Endothelial cell of umbilical vein (primary cell): Measurements from ENCODE around the gene SEC16B. TPM values are rescaled to one million over a fixed set of nuclear protein-coding genes. Genes with fewer than 3 reads are reported as not detected.

Source experiments
- BruUV-seq: library from RNA; stranded (reverse); fragments of 400-500 nt; replicated peaks from 2 replicates; lab custom pipeline; 2021; lab: Mats Ljungman, UMichigan
- CTCF ChIA-PET: fragments of 300-600, 350-600 bp; sonication (Branson Sonifier 250); formaldehyde crosslinking; loops from one replicate; lab custom pipeline; 2021; ENCODE audit warnings: antibody characterized with exemption, inconsistent platforms; lab: Charles Lee
- POLR2A ChIA-PET: fragments of 300-600, 350-600 bp; sonication (Branson Sonifier 250); formaldehyde crosslinking; loops from one replicate; lab custom pipeline; 2021; ENCODE audit warnings: antibody characterized with exemption, inconsistent platforms; lab: Charles Lee
- DNase-seq: peaks from one replicate; pipeline ENCODE4 v3.0.0-alpha.2; 2011; ENCODE audit warnings: low read depth, low spot score
- FAIRE-seq: peaks from 2 replicates; lab custom pipeline; 2011; peaks lifted over from hg19 to GRCh38; lab: Jason Lieb, UNC
- H2AFZ ChIP-seq: 2 replicates; pipeline ENCODE4 v1.6.0; 2012; ENCODE audit warnings: low read depth, low read length, control low read depth, inconsistent platforms
- H3K27ac ChIP-seq: 2 replicates; pipeline ENCODE4 v1.5.1; 2011; ENCODE audit warnings: low read depth, mild to moderate bottlenecking, control low read depth, low read length, moderate library complexity; ENCODE audit not compliant: insufficient read depth
- H3K27me3 ChIP-seq, 2 experiments: 2 replicates each; pipeline versions ENCODE4 v1.6.0 to v1.6.1; 2011; ENCODE audit warnings: low read length in 2 of 2, mixed read lengths in 1 of 2; ENCODE audit not compliant: control insufficient read depth in 2 of 2, insufficient read depth in 2 of 2
- H3K36me3 ChIP-seq, 2 experiments: 2 replicates in 1 of 2; 3 replicates in 1 of 2; pipeline ENCODE4 v1.5.1; 2011; ENCODE audit warnings: low read length in 2 of 2, mild to moderate bottlenecking in 1 of 2, moderate library complexity in 1 of 2; ENCODE audit not compliant: control insufficient read depth in 2 of 2, insufficient read depth in 2 of 2; ENCODE audit errors: extremely low read depth in 1 of 2
- H3K4me1 ChIP-seq: 3 replicates; pipeline ENCODE4 v1.5.1; 2011; ENCODE audit warnings: mild to moderate bottlenecking, low read length; ENCODE audit not compliant: control insufficient read depth, insufficient read depth; ENCODE audit errors: extremely low read depth
- H3K4me2 ChIP-seq: 2 replicates; pipeline ENCODE4 v1.6.1; 2011; ENCODE audit warnings: low read length, control low read depth, mixed read lengths; ENCODE audit not compliant: insufficient read depth
- H3K4me3 ChIP-seq, 3 experiments: fragments of 200-600 bp in 1 of 3; sonication (generic), shearing (Covaris generic) in 1 of 3; replicated peaks in 1 of 3; 2 replicates each; pipeline ENCODE4 v1.5.1; 2011 to 2016; ENCODE audit warnings: control low read depth in 3 of 3, low read length in 3 of 3, mild to moderate bottlenecking in 2 of 3, inconsistent platforms in 1 of 3, low read depth in 1 of 3, moderate library complexity in 1 of 3; ENCODE audit not compliant: insufficient read depth in 1 of 3
- H3K79me2 ChIP-seq: 2 replicates; pipeline ENCODE4 v1.6.0; 2012; ENCODE audit warnings: low read length, inconsistent platforms; ENCODE audit not compliant: control insufficient read depth, insufficient read depth
- H3K9ac ChIP-seq: replicated peaks from 2 replicates; pipeline ENCODE3; 2011; ENCODE audit warnings: low read length, control low read depth; ENCODE audit not compliant: insufficient read depth; ENCODE audit errors: extremely low read depth
- H3K9me1 ChIP-seq: replicated peaks from 3 replicates; pipeline ENCODE4 v1.6.0; 2011; ENCODE audit warnings: mild to moderate bottlenecking, low read length; ENCODE audit not compliant: control insufficient read depth, insufficient read depth; ENCODE audit errors: extremely low read depth
- H3K9me3 ChIP-seq: replicated peaks from 2 replicates; pipeline ENCODE4 v1.5.1; 2012; ENCODE audit warnings: low read length, inconsistent platforms; ENCODE audit not compliant: control insufficient read depth, insufficient read depth
- H4K20me1 ChIP-seq: replicated peaks from 2 replicates; pipeline ENCODE3; 2011; ENCODE audit warnings: mild to moderate bottlenecking, low read length; ENCODE audit not compliant: control insufficient read depth, insufficient read depth; ENCODE audit errors: extremely low read depth
- CTCF ChIP-seq, 2 donors: IDR thresholded peaks; 1 replicate in 1 of 2; 2 replicates in 1 of 2; pipeline ENCODE4 v1.5.1; 2011; ENCODE audit warnings: low read length in 2 of 2, mild to moderate bottlenecking in 2 of 2, moderate library complexity in 2 of 2, control low read depth in 1 of 2, inconsistent platforms in 1 of 2, low read depth in 1 of 2; ENCODE audit not compliant: insufficient read depth in 1 of 2; ENCODE audit errors: extremely low read depth in 1 of 2
- EZH2 ChIP-seq: IDR thresholded peaks from 2 replicates; pipeline ENCODE4 v1.6.1; 2012; ENCODE audit warnings: borderline replicate concordance, low read depth, mild to moderate bottlenecking, moderate library complexity, low read length, inconsistent platforms; ENCODE audit not compliant: severe bottlenecking
- FOS ChIP-seq: IDR thresholded peaks from 2 replicates; pipeline ENCODE4 v1.6.1; 2011; ENCODE audit warnings: mild to moderate bottlenecking, low read length, moderate library complexity, borderline replicate concordance; ENCODE audit not compliant: insufficient read depth
- GATA2 ChIP-seq: IDR thresholded peaks from 2 replicates; pipeline ENCODE4 v1.7.0; 2011; ENCODE audit warnings: low read depth, mild to moderate bottlenecking, moderate library complexity, mixed read lengths, low read length; ENCODE audit not compliant: insufficient read length, insufficient read depth
- JUN ChIP-seq: IDR thresholded peaks from 2 replicates; pipeline ENCODE4 v1.6.1; 2011; ENCODE audit warnings: borderline replicate concordance, low read depth; ENCODE audit not compliant: insufficient read length, insufficient read depth
- MAX ChIP-seq: IDR thresholded peaks from 2 replicates; pipeline ENCODE4 v1.6.1; 2011; ENCODE audit not compliant: insufficient read depth, insufficient read length
- MYC ChIP-seq: IDR thresholded peaks from one replicate; pipeline ENCODE4 v1.6.1; 2011; ENCODE audit warnings: mild to moderate bottlenecking, low read depth, low read length
- POLR2A ChIP-seq: IDR thresholded peaks from 2 replicates; pipeline ENCODE4 v1.6.1; 2012; ENCODE audit warnings: low read depth, mild to moderate bottlenecking, control low read depth, low read length
- POLR2AphosphoS5 ChIP-seq: IDR thresholded peaks from 2 replicates; pipeline ENCODE4 v1.6.1; 2012; ENCODE audit warnings: low read depth, mild to moderate bottlenecking, control low read depth, low read length, moderate library complexity; ENCODE audit not compliant: insufficient read depth
- dilution Hi-C: fragments of 300-500 bp; cut with MboI; formaldehyde crosslinking; loops from one replicate; pipeline ENCODE4 v1.15.0; 2019; ENCODE audit warnings: low sequenced_read_pairs; ENCODE audit not compliant: extremely low pct_ligation_motif_present
- intact Hi-C: fragments of 100-400 bp; cut with micrococcal nuclease; formaldehyde crosslinking; loops from one replicate; pipeline ENCODE4 v1.10.0; 2022
- polyA plus RNA-seq, 4 experiments: library from polyadenylated mRNA; depleted of rRNA in 3 of 4; stranded (reverse) in 3 of 4; unstranded in 1 of 4; fragments of >200 nt; gene quantifications; 2 replicates each; pipeline versions ENCODE4 v1.2.1 to v1.2.3, GENCODE V29; 2011 to 2012; ENCODE audit warnings: missing spikeins in 1 of 4
- total RNA-seq: library from RNA; stranded (reverse); gene quantifications from 2 replicates; pipeline ENCODE4 v1.2.3, GENCODE V29; 2021

The SEC16B gene
- total and polyA plus RNA-seq, 2 donors (not counting 3 experiments of a cell fraction or from before 2014, with no cell fraction given), result 0.44 to 0.58 TPM

- Histone ChIP-seq H3K27me3 (no peaks in the 10 kb centered on the region), H3K4me3 (no peak overlapping the region), H3K4me2 (no peak overlapping the region), H3K9me3 (no peaks in the 10 kb centered on the region), H3K9ac (no peak overlapping the region), H3K79me2 (no peaks in the 10 kb centered on the region), H3K9me1 (no peaks in the 10 kb centered on the region), H2AFZ (no peak overlapping the region), H4K20me1 (no peaks in the 10 kb centered on the region), H3K36me3 (no peaks in the 10 kb centered on the region), H3K27ac (no peak overlapping the region), H3K4me1 (no peaks in the 10 kb centered on the region)
- FAIRE-seq, result no peak
- ChIA-PET POLR2A (no interaction called here), CTCF (interaction anchor here (0.9 to 1.4 kb wide), 3 partner anchors 9 to 1000 kb away, joined by 3 to 4 read pairs (median 3); no protein-coding TSS in a partner anchor)
- DNase-seq, result no peak
- TF ChIP-seq CTCF (IDR thresholded peaks at IDR 0.05; ENCODE audit: extremely low read depth in 1 of 2, insufficient read depth in 1 of 2, low read depth in 1 of 2, low read length in 2 of 2), result no peak
- dilution Hi-C loops (no loop called here), intact Hi-C loops (no loop called here)
- no TSS peak for BruUV-seq
These were observed 71.7 kb downstream of the SEC16B start for GRCh38 chr1:177897998-177898654.

- POLR2A ChIA-PET, result no interaction called here
- Histone ChIP-seq H3K9ac (no peak overlapping the region), H3K4me1 (no peaks in the 10 kb centered on the region), H3K9me3 (no peaks in the 10 kb centered on the region), H4K20me1 (no peaks in the 10 kb centered on the region), H3K4me3 (no peak overlapping the region), H3K4me2 (no peak overlapping the region), H3K36me3 (no peaks in the 10 kb centered on the region), H3K27ac (no peak overlapping the region), H3K27me3 (no peaks in the 10 kb centered on the region), H3K79me2 (no peaks in the 10 kb centered on the region), H2AFZ (no peak overlapping the region), H3K9me1 (no peaks in the 10 kb centered on the region)
- dilution Hi-C loops (no loop called here), intact Hi-C loops (no loop called here)
- DNase-seq, result no peak
- CTCF ChIA-PET, result interaction anchor here (0.9 to 1.4 kb wide), 3 partner anchors 10 to 999 kb away, joined by 3 to 4 read pairs (median 3); no protein-coding TSS in a partner anchor
- TF ChIP-seq POLR2A (no peak), JUN (no peak), CTCF (IDR thresholded peaks at IDR 0.05; ENCODE audit: extremely low read depth in 1 of 2, insufficient read depth in 1 of 2, low read depth in 1 of 2, low read length in 2 of 2) (no peak), MYC (no peak), POLR2AphosphoS5 (no peak), GATA2 (no peak), FOS (no peak), EZH2 (no peak), MAX (no peak)
- no TSS peak for BruUV-seq
- no peak for FAIRE-seq
These were observed 72.4 kb downstream of the SEC16B start for GRCh38 chr1:177897281-177897997.
